Prostate gland (tissue), 2 donors: ENCODE data around the gene DCST1.

ENCODE experiments used
- POLR2AphosphoS5 ChIP-seq: sonication (generic); formaldehyde crosslinking; IDR thresholded peaks from one replicate; pipeline ENCODE4 v1.6.1; 2017; ENCODE audit warnings: antibody characterized with exemption
- TF ChIP-seq, protein P1 (sequence below), 4 experiments: fragments of 200-600 bp in 2 of 4; fragments of 450-650 bp in 2 of 4; sonication (generic) in 2 of 4; IDR thresholded peaks; 1 replicate in 3 of 4; 2 replicates in 1 of 4; pipeline ENCODE4 v1.5.1; 2016 to 2019; ENCODE audit warnings: antibody characterized with exemption in 4 of 4, mild to moderate bottlenecking in 2 of 4, moderate library complexity in 2 of 4

DNA sequence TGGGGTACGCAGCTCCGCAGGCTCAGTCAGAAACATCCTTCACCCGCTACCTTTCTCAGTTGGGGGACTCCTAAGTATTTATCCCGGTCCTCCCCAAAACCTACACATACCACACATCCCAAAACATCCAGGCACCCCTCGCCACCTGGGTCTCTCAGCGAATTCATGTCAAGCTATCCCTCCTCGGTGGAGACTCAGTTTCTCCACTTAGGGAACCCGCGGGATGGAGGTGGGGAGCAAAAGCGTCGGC is 32.3 kb upstream of the DCST1 start:
- TF ChIP-seq, protein P1, sequence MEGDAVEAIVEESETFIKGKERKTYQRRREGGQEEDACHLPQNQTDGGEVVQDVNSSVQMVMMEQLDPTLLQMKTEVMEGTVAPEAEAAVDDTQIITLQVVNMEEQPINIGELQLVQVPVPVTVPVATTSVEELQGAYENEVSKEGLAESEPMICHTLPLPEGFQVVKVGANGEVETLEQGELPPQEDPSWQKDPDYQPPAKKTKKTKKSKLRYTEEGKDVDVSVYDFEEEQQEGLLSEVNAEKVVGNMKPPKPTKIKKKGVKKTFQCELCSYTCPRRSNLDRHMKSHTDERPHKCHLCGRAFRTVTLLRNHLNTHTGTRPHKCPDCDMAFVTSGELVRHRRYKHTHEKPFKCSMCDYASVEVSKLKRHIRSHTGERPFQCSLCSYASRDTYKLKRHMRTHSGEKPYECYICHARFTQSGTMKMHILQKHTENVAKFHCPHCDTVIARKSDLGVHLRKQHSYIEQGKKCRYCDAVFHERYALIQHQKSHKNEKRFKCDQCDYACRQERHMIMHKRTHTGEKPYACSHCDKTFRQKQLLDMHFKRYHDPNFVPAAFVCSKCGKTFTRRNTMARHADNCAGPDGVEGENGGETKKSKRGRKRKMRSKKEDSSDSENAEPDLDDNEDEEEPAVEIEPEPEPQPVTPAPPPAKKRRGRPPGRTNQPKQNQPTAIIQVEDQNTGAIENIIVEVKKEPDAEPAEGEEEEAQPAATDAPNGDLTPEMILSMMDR (IDR thresholded peaks at IDR 0.05) = no peak
- TF ChIP-seq POLR2AphosphoS5 = no peak
